CD4-positive, alpha-beta memory T cell (primary cell): ENCODE data around the gene GPC6. TPM values are rescaled to one million over a fixed set of nuclear protein-coding genes. Genes with fewer than 3 reads are reported as not detected.

Experiments
- CTCF ChIA-PET: fragments of 350-600 bp; sonication (Branson Sonifier 250); formaldehyde crosslinking; loops from one replicate; lab custom pipeline; 2021; ENCODE audit warnings: inconsistent platforms; ENCODE audit not compliant: partially characterized antibody; lab: Charles Lee
- POLR2A ChIA-PET: fragments of 350-600 bp; sonication (Branson Sonifier 250); formaldehyde crosslinking; loops from one replicate; lab custom pipeline; 2021; ENCODE audit not compliant: partially characterized antibody; lab: Charles Lee
- DNase-seq, 5 donors: peaks; one replicate each; pipeline versions ENCODE4 v3.0.0 to v3.0.0-alpha.2; 2020 to 2022; ENCODE audit warnings: mixed read lengths in 1 of 5
- H3K27ac ChIP-seq: one replicate; pipeline ENCODE4 v1.7.0; 2013; ENCODE audit warnings: low read depth, low read length
- H3K27me3 ChIP-seq: 2 replicates; pipeline ENCODE4 v1.7.0; 2013; ENCODE audit warnings: mild to moderate bottlenecking, low read length, moderate library complexity; ENCODE audit not compliant: insufficient read depth
- H3K36me3 ChIP-seq: 2 replicates; pipeline ENCODE4 v1.7.0; 2013; ENCODE audit warnings: mild to moderate bottlenecking, low read length, moderate library complexity; ENCODE audit not compliant: insufficient read depth
- H3K4me1 ChIP-seq: 2 replicates; pipeline ENCODE4 v1.7.0; 2013; ENCODE audit warnings: mild to moderate bottlenecking, low read length, moderate library complexity; ENCODE audit not compliant: insufficient read depth
- H3K4me3 ChIP-seq, 2 donors: one replicate each; pipeline ENCODE4 v1.7.0; 2013; ENCODE audit warnings: low read length in 2 of 2, mild to moderate bottlenecking in 1 of 2
- H3K9me3 ChIP-seq, 2 donors: one replicate each; pipeline ENCODE4 v1.7.0; 2013; ENCODE audit warnings: low read length in 2 of 2, control low read depth in 1 of 2; ENCODE audit not compliant: control insufficient read depth in 1 of 2
- H3K27ac Mint-ChIP-seq, 7 donors: one replicate each; pipeline ENCODE4 v1.8.0; 2020 to 2021; ENCODE audit warnings: mixed read lengths in 7 of 7, mild to moderate bottlenecking in 6 of 7, inconsistent platforms in 3 of 7, moderate library complexity in 3 of 7
- H3K27me3 Mint-ChIP-seq, 2 donors: one replicate each; pipeline ENCODE4 v1.8.0; 2020 to 2021; ENCODE audit warnings: mixed read lengths in 2 of 2
- H3K36me3 Mint-ChIP-seq, 2 donors: one replicate each; pipeline ENCODE4 v1.8.0; 2020 to 2021; ENCODE audit warnings: mixed read lengths in 2 of 2, inconsistent platforms in 1 of 2, mild to moderate bottlenecking in 1 of 2
- H3K4me1 Mint-ChIP-seq, 4 donors: one replicate each; pipeline ENCODE4 v1.8.0; 2020 to 2021; ENCODE audit warnings: mixed read lengths in 4 of 4, mild to moderate bottlenecking in 1 of 4
- H3K4me3 Mint-ChIP-seq, 8 donors: one replicate each; pipeline ENCODE4 v1.8.0; 2020 to 2021; ENCODE audit warnings: mixed read lengths in 8 of 8, mild to moderate bottlenecking in 7 of 8, moderate library complexity in 6 of 8, inconsistent platforms in 3 of 8
- H3K9me3 Mint-ChIP-seq, 8 donors: one replicate each; pipeline ENCODE4 v1.8.0; 2020 to 2021; ENCODE audit warnings: mixed read lengths in 8 of 8, mild to moderate bottlenecking in 5 of 8, inconsistent platforms in 3 of 8, moderate library complexity in 1 of 8
- intact Hi-C: fragments of 100-400 bp; cut with micrococcal nuclease; formaldehyde crosslinking; loops from one replicate; pipeline ENCODE4 v1.15.1; 2023
- polyA plus RNA-seq, 2 donors: library from polyadenylated mRNA; unstranded; fragments of 300-500 nt; fragmentation: Illumina TruSeq; gene quantifications; one replicate each; pipeline ENCODE4 v1.2.3, GENCODE V29; 2021
- total RNA-seq, 2 experiments: library from RNA; stranded (reverse); gene quantifications; one replicate each; pipeline ENCODE4 v1.2.3, GENCODE V29; 2021

The GPC6 gene
- total and polyA plus RNA-seq, 4 experiments from 2014 or later: not detected

DNA sequence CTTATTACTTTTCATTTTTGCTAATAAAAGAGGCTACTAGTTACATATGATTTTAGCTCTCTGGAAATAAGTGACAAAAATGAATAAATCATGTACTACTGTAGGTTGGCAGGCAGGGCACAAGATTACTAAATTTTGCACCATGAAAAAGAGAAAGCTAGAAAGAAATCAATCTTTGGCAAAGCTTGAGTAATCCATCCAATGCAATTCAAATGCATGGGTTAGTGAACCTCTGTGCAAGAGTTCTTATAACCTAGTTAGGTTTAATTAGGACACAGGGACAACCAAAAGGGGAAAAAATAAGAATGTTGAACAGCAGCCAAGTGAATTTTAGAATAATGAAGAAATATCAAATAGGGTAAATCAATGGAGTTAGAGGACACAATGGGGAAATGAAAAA is 947.4 kb downstream of the GPC6 start:
- Histone ChIP-seq H3K9me3 (no peaks in the 10 kb centered on the region), H3K36me3 (no peaks in the 10 kb centered on the region), H3K4me1 (no peaks in the 10 kb centered on the region), H3K27me3 (no peaks in the 10 kb centered on the region), H3K4me3 (no peak overlapping the region), H3K27ac (no peak overlapping the region)
- CTCF ChIA-PET: interaction anchor here (1.9 kb wide), 1 partner anchor 188 kb away, joined by 6 read pairs; no protein-coding TSS in a partner anchor
- intact Hi-C loops: no loop called here
- POLR2A ChIA-PET: no interaction called here
- DNase-seq: no peak
- Mint-ChIP-seq H3K4me1 (peaks cover 5 to 7% (median 7%) of the 10 kb centered on the region in 4 donors), H3K36me3 (no peaks in the 10 kb centered on the region), H3K9me3 (peaks cover 0 to 1% (median 0%) of the 10 kb centered on the region in 8 donors), H3K4me3 (no peak overlapping the region), H3K27ac (no peak overlapping the region), H3K27me3 (peaks cover 5 to 10% of the 10 kb centered on the region in 2 donors)

DNA sequence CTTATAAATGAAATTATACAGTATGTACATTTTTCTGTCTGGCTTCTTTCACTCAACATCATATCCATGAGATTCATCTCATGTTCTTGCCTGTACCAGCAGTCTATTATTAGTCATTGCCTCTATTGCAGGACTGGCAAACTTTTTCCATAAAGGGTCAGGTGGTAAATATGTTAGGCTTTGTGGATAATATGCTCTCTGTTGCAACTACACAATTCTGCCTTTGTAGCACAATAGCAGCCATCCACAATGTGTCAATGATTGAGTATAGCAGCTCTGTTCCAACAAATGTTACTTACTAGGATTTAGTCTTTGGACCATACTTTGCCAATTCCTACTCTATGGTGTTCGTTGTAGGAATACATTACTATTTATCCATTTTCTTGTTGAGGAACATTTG is 948.5 kb downstream of the GPC6 start:
- CTCF ChIA-PET: no interaction called here
- peaks cover 0 to 1% (median 0%) of the 10 kb centered on the region in 8 donors for H3K9me3 Mint-ChIP-seq
- no peaks in the 10 kb centered on the region for H3K4me1 ChIP-seq
- no peaks in the 10 kb centered on the region for H3K36me3 Mint-ChIP-seq
- peaks cover 4 to 8% of the 10 kb centered on the region in 2 donors for H3K27me3 Mint-ChIP-seq
- no peak overlapping the region for H3K27ac ChIP-seq
- H3K9me3 ChIP-seq: no peaks in the 10 kb centered on the region
- H3K27ac Mint-ChIP-seq: no peak overlapping the region
- DNase-seq: no peak
- peaks cover 6 to 9% (median 8%) of the 10 kb centered on the region in 4 donors for H3K4me1 Mint-ChIP-seq
- POLR2A ChIA-PET: no interaction called here
- no peak overlapping the region for H3K4me3 ChIP-seq
- no peaks in the 10 kb centered on the region for H3K36me3 ChIP-seq
- no peak overlapping the region for H3K4me3 Mint-ChIP-seq
- H3K27me3 ChIP-seq: no peaks in the 10 kb centered on the region
- intact Hi-C loops: no loop called here

DNA sequence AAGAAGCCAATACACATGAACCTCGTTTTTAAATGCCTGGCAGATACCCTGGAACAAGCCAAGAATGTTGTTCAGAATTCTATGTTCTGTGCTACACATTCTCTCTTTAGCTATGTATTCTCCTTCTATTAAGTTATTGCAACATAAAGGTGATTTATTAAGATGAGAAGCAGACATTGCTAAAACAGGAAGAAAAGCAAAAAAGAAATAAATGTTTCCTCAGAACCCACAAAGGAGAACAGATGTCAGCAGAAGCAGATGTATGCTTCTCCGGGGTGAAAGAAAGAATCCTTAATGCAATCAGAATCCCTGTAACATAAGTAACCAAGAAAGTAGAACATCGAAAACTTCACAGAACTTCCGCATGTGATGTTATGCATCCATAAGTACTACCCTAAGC is 950.0 kb downstream of the GPC6 start:
- Histone ChIP-seq H3K9me3 (no peaks in the 10 kb centered on the region), H3K27me3 (no peaks in the 10 kb centered on the region), H3K36me3 (no peaks in the 10 kb centered on the region), H3K4me3 (no peak overlapping the region), H3K4me1 (no peaks in the 10 kb centered on the region), H3K27ac (no peak overlapping the region)
- peaks cover 6 to 9% (median 8%) of the 10 kb centered on the region in 4 donors for H3K4me1 Mint-ChIP-seq
- no peak for DNase-seq
- POLR2A ChIA-PET: no interaction called here
- no peak overlapping the region for H3K4me3 Mint-ChIP-seq
- no peak overlapping the region for H3K27ac Mint-ChIP-seq
- CTCF ChIA-PET: no interaction called here
- H3K9me3 Mint-ChIP-seq: peaks cover 0 to 1% (median 0%) of the 10 kb centered on the region in 8 donors
- intact Hi-C loops: no loop called here
- peaks cover 1 to 8% of the 10 kb centered on the region in 2 donors for H3K27me3 Mint-ChIP-seq
- H3K36me3 Mint-ChIP-seq: no peaks in the 10 kb centered on the region

DNA sequence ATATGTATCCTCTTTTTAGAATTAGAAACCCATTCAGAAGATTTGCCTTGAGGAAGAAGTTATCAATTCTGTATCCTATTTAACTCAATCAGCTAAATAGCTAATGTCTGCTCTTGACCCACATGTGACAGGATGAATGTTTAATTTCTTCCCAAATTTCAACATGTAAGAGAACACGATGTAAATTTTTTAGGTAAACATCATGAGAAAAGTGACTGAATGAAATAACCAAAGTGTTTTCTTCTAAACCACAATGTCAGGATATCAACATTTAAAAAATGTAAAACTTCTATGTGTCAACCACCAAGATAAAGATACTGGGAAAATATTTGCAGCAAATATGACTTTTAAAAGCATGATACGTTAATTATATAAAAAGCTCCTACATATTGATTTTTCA is 950.4 kb downstream of the GPC6 start:
- CTCF ChIA-PET: no interaction called here
- POLR2A ChIA-PET: no interaction called here

DNA sequence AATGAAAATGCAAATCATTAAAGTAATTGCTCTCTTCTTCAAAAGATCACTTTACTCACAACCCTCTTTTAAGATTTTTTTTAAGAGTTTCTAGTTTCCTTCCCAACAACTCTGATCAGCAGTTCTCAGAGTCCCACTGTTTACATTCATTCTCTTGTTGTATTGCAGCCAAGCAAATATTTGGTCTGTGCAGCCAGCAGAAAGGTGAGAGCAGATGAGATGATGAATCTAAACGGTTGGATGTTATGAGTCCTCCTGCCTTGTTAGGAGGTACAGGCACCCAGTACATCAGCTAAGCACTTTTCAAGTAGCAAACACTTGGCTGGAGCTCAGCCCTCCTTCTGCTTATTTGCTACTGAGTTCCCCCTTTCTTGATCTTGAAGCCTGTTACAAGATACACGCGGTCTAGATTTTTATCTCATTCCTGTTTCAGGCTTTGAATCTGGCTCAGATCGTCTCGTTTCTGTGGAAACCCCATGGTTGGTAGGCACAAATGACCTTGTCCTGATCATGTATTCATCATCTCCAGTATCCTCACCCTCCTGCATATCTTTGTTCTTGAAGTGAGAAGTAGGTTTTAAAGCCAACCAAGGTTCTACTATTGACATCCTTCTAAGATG is 952.1 kb downstream of the GPC6 start:
- Histone ChIP-seq H3K9me3 (no peaks in the 10 kb centered on the region), H3K27ac (no peak overlapping the region), H3K4me1 (no peaks in the 10 kb centered on the region), H3K4me3 (no peak overlapping the region), H3K36me3 (no peaks in the 10 kb centered on the region), H3K27me3 (no peaks in the 10 kb centered on the region)
- H3K27ac Mint-ChIP-seq: peak overlapping the region in 1 of 7 donors; percentile 10
- DNase-seq: no peak
- H3K36me3 Mint-ChIP-seq: no peaks in the 10 kb centered on the region
- H3K27me3 Mint-ChIP-seq: peaks cover 0 to 4% of the 10 kb centered on the region in 2 donors
- POLR2A ChIA-PET: no interaction called here
- H3K4me1 Mint-ChIP-seq: peaks cover 6 to 9% (median 8%) of the 10 kb centered on the region in 4 donors
- CTCF ChIA-PET: no interaction called here
- no peaks in the 10 kb centered on the region for H3K9me3 Mint-ChIP-seq
- H3K4me3 Mint-ChIP-seq: peak overlapping the region in 1 of 8 donors; percentile 22
- intact Hi-C loops: no loop called here

More for the DNA sequence above, 950.4 kb downstream of the GPC6 start:
- Mint-ChIP-seq H3K36me3 (no peaks in the 10 kb centered on the region), H3K4me1 (peaks cover 6 to 9% (median 8%) of the 10 kb centered on the region in 4 donors), H3K4me3 (no peak overlapping the region), H3K9me3 (peaks cover 0 to 1% (median 0%) of the 10 kb centered on the region in 8 donors), H3K27ac (no peak overlapping the region), H3K27me3 (peaks cover 1 to 8% of the 10 kb centered on the region in 2 donors)
- Histone ChIP-seq H3K27ac (no peak overlapping the region), H3K36me3 (no peaks in the 10 kb centered on the region), H3K4me3 (no peak overlapping the region), H3K4me1 (no peaks in the 10 kb centered on the region), H3K27me3 (no peaks in the 10 kb centered on the region), H3K9me3 (no peaks in the 10 kb centered on the region)
- no peak for DNase-seq
- intact Hi-C loops: no loop called here

DNA sequence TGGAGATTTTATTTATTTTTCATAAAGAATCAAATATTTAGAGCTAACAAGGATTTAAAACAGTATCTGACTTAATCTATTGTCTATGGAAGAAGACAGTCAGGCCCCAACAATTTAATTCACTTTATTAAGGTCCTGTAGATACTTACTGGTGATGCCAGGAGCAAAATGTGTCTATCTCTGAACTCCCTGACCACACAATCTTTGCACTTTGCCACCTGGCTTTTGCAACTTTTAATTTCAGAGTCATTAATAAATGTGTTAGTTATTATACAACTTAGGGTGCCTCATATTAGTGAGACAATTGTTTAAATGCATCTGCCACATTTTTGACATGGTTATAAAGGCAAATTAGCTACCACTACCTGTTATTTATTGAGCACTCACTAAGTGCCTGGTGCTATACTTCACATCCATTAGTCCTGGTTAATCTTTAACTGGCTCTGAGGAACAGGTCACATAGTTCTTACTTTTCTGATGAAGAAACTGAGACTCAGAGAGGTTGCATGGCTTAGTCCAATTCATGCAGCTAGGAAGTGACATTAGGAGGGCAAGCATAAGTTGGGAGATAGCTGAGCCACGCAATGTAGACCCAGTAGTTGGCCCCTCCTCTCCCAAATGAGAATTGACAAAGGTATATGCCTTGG is 955.0 kb downstream of the GPC6 start:
- CTCF ChIA-PET: interaction anchor here (1.1 kb wide), 1 partner anchor 10 kb away, joined by 3 read pairs; no protein-coding TSS in a partner anchor
- H3K27me3 ChIP-seq: no peaks in the 10 kb centered on the region
- Mint-ChIP-seq H3K27ac (no peak overlapping the region), H3K4me1 (peaks cover 6 to 9% (median 8%) of the 10 kb centered on the region in 4 donors), H3K36me3 (no peaks in the 10 kb centered on the region), H3K4me3 (no peak overlapping the region), H3K27me3 (peaks cover 6 to 8% of the 10 kb centered on the region in 2 donors), H3K9me3 (no peaks in the 10 kb centered on the region)
- DNase-seq: no peak
- no peaks in the 10 kb centered on the region for H3K36me3 ChIP-seq
- H3K4me3 ChIP-seq: no peak overlapping the region
- intact Hi-C loops: no loop called here
- H3K4me1 ChIP-seq: no peaks in the 10 kb centered on the region
- no peak overlapping the region for H3K27ac ChIP-seq
- POLR2A ChIA-PET: no interaction called here
- H3K9me3 ChIP-seq: no peaks in the 10 kb centered on the region

DNA sequence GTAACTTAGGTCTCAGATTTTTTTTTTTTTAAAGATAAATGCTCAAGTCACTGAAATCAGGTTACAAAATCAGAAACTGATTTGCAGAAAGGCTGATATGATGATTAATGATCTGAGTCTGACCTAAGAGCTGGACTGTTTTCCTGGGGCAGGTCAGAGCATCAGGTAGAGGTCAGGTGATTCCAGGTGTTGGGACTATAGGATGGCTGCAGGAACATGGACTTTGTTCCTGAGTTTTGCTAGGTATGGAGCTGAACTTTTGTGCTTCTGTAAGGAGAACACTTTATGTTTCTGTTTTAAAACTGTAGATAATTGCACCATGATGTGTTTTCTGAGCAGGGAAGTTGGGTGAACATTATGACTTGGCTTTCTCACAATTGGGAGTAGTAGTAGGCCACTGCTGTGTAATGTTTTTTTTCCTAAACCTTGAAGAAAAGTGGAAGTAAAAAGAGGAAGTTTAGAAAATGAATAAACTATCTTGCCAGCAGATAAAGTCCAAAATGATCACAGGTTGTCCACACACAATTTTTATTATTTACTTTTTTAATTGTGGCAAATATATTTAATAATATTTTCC is 955.7 kb downstream of the GPC6 start:
- Histone ChIP-seq H3K9me3 (no peaks in the 10 kb centered on the region), H3K4me1 (no peaks in the 10 kb centered on the region), H3K27ac (no peak overlapping the region), H3K4me3 (no peak overlapping the region), H3K36me3 (no peaks in the 10 kb centered on the region), H3K27me3 (no peaks in the 10 kb centered on the region)
- Mint-ChIP-seq H3K4me1 (peaks cover 6 to 9% (median 8%) of the 10 kb centered on the region in 4 donors), H3K27me3 (peaks cover 6 to 8% of the 10 kb centered on the region in 2 donors), H3K36me3 (no peaks in the 10 kb centered on the region), H3K27ac (no peak overlapping the region), H3K9me3 (no peaks in the 10 kb centered on the region), H3K4me3 (no peak overlapping the region)
- intact Hi-C loops: no loop called here
- DNase-seq: no peak
- CTCF ChIA-PET: interaction anchor here (1.0 to 1.1 kb wide), 2 partner anchors 9 to 10 kb away, joined by 3 read pairs; no protein-coding TSS in a partner anchor
- POLR2A ChIA-PET: no interaction called here
